Central memory CD4-positive, alpha-beta T cell (primary cell): ENCODE results near the gene ASGR1.

Experiments
- DNase-seq: peaks from one replicate; pipeline ENCODE4 v3.0.0; 2022

The ASGR1 gene

GRCh38 chr17:7215652-7216180, 36.5 kb upstream of the ASGR1 start:
- DNase-seq: no peak

- DNase-seq: no peak
Measured at GRCh38 chr17:7215136-7215638, 36.0 kb upstream of the ASGR1 start.

- DNase-seq: peak; percentile 97
Measured at GRCh38 chr17:7214300-7215135, 35.3 kb upstream of the ASGR1 start.

- no peak for DNase-seq
Measured at GRCh38 chr17:7213895-7214299, 34.7 kb upstream of the ASGR1 start.

GRCh38 chr17:7211491-7212273, 32.5 kb upstream of the ASGR1 start:
- DNase-seq: no peak

- DNase-seq: no peak
Measured at GRCh38 chr17:7208754-7209460, 29.7 kb upstream of the ASGR1 start.

DNA sequence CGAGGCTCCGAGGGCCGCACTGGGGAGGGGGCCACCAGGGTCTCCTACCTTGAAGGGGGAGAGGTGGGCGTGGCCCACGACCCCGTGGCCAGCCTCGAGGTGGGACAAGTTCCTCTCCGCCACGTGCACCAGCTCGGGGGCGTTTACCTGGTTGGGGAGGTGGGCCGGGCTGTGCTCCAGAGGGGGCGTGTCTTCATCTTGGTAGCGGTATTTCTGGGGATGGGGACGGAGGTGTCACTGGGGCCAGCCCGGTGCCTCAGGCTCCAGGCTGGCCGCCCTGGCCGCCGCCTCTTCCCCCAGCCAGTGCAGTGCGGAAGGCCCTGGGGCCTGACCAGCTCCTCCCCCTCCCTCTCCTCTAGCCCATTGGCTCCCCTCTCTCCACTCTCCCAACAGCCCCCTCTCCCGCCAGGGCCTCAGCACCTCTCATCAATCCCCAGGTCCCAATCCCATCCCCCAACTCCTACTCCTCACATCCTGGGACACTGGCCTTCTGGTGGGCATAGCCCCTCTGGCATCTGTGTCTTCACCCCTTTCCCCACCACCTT, 28.9 kb upstream of the ASGR1 start:
- DNase-seq: no peak

GRCh38 chr17:7207120-7208001, 28.2 kb upstream of the ASGR1 start:
- no peak for DNase-seq

DNA sequence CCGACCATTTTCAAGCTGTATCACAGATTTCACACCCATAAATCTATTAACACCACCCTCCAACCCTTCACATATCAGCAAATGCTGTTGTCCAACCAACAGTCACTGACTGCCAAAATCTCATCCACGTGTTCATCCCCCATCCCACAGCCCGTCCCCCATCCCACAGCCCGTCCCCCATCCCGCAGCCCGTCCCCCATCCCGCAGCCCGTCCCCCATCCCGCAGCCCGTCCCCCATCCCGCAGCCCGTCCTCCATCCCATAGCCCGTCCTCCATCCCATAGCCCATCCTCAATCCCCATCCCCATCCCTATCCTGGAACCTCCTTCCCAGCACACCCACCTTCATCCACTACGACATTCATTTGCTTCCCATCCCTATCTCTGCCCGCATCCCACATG, 26.4 kb upstream of the ASGR1 start:
- no peak for DNase-seq

DNA sequence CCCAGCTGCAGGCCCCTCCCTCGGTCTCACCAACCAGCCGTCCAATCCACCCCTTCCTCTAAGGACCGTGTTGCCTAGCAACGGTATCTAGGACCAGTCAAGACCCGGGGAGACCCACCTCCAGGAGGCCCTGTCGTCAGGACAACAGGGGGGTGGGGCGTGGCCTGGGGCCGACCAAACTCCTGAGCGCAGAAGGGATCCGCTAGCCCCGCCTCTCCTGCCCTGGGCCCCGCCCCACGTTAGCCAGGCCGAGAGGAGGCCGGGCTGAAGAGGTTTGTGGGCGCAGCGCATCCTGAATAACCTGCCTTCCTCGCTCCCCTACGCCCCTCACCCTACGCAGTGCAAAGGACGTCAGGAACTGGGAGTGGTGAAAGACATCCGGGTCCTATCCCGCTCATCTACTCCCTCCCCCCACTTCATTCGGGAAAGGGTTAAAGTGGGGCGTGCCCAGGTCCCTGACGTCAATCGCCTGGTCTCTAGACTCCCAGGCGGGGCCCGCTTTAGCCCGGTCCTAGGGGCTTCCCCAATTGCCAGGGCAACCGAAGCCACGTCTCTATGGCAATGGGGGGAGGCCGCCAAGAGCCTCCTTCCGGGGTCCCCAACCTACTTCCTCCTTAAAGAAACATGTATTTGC, 25.8 kb upstream of the ASGR1 start:
- DNase-seq: peak; percentile 99

DNA sequence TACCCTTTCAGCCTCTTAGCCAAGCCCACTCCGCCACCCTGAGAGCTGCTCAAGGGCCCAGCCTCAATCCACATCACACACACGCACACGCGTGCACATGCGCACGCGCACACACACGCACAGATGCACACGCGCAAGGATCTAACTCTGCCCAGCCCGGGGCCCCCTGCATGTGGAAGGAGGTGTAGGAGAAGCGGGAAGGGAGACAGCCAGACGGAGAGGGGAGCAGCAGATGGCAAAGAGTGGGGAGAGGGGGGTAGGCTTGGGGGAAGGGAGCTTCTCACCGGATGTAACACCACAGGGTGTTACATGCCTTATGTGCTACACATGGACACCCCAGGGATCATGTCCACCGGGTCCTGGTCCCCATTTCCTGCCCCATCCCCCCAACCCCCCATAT, 25.2 kb upstream of the ASGR1 start:
- no peak for DNase-seq

DNA sequence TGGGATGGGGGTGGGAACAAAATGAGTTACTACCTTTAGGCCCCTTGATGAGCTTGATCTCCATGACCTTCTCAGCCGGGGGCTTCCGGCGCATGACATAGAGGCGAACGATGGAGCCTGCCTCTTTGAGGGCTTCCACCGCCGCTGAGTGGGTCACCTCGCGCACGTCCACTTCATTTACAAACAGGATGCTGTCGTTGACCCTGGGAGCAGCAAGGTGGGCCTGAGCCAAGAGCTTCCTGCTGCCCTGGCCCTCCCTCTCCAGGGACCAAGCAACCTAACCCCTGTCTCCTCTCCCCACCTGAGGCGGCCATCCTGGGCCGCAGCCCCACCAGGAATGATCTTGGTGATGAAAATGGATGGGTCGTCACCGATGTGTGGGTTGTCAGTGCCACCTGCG, 24.2 kb upstream of the ASGR1 start:
- no peak for DNase-seq

DNA sequence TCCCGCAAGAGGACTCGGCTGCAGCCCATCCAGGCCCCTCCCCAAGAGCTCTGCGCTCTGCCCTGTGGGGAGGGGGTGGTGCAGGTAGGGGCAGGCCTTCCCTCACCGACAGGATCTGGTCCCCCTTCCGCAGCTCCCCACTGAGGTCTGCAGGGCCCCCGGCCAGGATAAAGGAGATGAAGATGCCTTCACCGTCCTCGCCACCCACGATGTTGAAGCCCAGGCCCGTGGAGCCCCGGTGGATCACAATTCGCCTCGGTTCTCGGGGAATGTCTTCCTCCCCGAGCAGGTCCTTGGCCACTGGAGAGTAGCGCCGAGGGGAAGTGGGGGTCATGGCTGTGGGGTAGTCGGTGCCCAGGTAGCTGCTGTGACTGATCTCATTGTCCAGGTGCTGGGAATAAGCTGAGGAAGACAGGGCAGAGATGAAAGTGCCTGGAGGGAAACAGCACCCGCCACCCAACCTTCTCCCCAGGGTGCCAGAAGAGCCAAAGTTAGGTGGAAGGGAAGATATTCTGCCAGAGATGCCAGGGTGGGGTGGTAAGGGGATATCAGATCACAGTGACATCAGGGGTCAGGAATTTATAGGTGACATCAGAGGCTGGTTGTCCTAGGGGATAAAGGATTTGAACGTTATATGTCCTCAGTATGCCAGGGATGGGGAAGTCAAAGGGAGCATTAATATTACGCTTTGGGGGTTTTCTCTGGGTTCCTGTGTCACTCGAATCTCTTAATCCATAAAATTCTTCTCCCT, 17.7 kb upstream of the ASGR1 start:
- no peak for DNase-seq

DNA sequence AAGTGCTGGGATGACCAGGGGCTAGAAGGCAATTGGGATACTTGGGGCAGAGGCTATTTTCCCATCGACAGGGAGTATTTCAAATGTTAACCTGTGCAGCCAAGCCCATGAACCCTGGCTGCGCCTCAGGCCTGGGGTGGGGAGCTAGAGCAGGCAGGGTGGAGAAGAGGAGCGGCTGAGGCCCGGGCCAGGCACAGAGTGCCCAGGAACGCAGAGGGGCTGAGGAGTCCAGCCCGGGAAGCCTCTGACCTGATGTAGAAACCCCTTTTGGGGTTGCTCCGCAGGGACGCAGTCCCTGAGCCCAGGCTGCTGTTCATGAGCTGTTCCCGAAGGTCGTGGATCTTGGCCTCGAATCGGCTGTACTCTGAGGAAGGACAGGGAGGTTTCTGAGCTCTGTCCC, 16.8 kb upstream of the ASGR1 start:
- no peak for DNase-seq

- no peak for DNase-seq
Measured at GRCh38 chr17:7192271-7192937, 13.2 kb upstream of the ASGR1 start.

- no peak for DNase-seq
Measured at GRCh38 chr17:7191571-7192270, 12.6 kb upstream of the ASGR1 start.

DNA sequence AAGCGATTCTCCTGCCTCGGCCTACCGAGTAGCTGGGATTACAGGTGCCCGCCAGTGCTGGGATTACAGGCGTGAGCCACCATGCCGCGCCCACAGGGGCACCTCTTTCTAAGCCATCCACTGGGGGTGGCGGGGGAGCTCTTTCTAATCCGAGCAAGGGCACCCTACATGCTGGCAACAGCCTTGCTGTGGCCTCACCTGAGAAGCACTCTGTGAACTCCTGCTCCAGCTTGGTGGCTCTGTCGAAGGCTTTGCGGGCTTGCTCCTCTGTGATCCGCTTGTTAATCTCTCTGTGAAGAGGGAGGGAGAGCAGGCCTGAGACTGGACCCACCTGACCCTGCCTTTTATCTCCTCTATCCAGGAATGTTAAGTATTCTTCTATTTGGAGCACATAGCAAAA, 11.9 kb upstream of the ASGR1 start:
- no peak for DNase-seq

DNA sequence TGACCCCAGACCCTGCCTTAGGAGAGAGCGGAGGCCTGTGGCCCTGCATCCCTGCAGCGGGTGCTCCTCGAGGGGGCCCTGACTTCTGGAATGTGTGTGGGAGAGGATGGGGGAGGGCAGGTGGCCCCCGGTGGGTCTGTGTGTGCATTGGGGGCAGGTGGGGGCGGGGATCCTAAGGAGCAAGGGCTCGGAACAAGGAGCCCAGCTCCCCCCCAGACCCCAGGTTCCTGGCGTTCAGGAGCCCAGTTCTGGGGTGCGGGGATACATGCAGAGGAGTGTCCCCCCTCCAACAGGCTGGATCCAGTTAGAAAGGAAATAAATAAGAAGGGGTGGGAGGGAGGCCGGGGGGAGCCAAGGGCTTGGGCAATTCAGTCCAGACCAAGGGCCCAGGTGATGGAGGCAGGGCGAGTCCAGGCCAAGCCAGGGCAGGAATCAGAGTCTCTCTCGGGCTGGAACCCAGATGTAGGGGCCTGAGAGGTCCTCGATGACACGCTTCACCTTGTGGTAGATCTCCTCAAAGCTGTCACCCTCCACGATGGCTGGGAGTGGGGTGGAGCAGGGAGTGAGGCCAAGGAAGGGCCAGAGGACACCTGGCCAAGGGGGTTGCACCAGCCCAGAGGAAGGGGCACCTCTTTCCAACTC, 11.2 kb upstream of the ASGR1 start:
- DNase-seq: no peak

DNA sequence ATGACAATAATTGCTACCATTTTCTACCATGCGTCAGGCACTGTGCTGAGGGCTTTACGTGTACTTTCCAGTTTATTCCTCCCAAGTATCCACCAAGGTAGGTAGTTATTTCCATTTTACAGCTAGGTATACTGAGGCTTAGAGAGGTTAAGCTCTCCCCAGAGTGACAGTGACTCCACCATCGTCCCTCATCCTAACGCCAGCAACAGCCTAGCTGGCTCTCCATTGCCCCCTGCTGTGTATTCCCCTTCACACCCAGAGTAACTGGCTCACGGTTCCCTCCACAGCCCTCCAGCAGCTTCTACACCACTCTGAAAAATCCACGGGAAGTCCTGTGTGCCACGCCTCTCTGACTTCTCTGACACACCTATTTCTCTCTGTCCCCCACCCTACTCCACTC, 7.1 kb upstream of the ASGR1 start:
- DNase-seq: no peak
